Measurements from ENCODE around the gene FAM83B. TPM values are rescaled to one million over a fixed set of nuclear protein-coding genes. Genes with fewer than 3 reads are reported as not detected.
"Not testable (repeated sequence)": the region's sequence is repeated elsewhere in the genome, so short reads cannot be mapped to it uniquely, and the experiment has no call there.

FAM83B gene
- total RNA-seq, 2 donors from 2014 or later, result not detected

- no peak overlapping the region for H3K27ac Mint-ChIP-seq
- peaks cover 5 to 11% of the 10 kb centered on the region in 2 donors for H3K9me3 Mint-ChIP-seq
- no peak for ATAC-seq
- DNase-seq (ENCODE audit: low spot score in 2 of 2), result no peak
- no peaks in the 10 kb centered on the region for H3K36me3 Mint-ChIP-seq
Measured at GRCh38 chr6:54910431-54910884, 63.9 kb downstream of the FAM83B start.

- Mint-ChIP-seq H3K36me3 (no peaks in the 10 kb centered on the region), H3K9me3 (peaks cover 5 to 13% of the 10 kb centered on the region in 2 donors), H3K27ac (no peak overlapping the region)
- ATAC-seq (no peak), DNase-seq (ENCODE audit: low spot score in 2 of 2) (no peak)
Measured at GRCh38 chr6:54910921-54911320, 64.3 kb downstream of the FAM83B start.

- Mint-ChIP-seq H3K27ac (no peak overlapping the region), H3K9me3 (peaks cover 5 to 15% of the 10 kb centered on the region in 2 donors), H3K36me3 (no peaks in the 10 kb centered on the region)
- DNase-seq (ENCODE audit: low spot score in 2 of 2) (no peak), ATAC-seq (no peak)
Measured at GRCh38 chr6:54913211-54913610, 66.6 kb downstream of the FAM83B start.

GRCh38 chr6:54916858-54917257 is 70.3 kb downstream of the FAM83B start:
- Mint-ChIP-seq H3K9me3 (peaks cover 0 to 11% of the 10 kb centered on the region in 2 donors), H3K27ac (no peak overlapping the region), H3K36me3 (no peaks in the 10 kb centered on the region)
- ATAC-seq (no peak), DNase-seq (ENCODE audit: low spot score in 2 of 2) (no peak)

GRCh38 chr6:54920628-54921027 is 74.1 kb downstream of the FAM83B start:
- peaks cover 0 to 4% of the 10 kb centered on the region in 2 donors for H3K9me3 Mint-ChIP-seq
- DNase-seq (ENCODE audit: low spot score in 2 of 2) (no peak), ATAC-seq (no peak)
- H3K36me3 Mint-ChIP-seq, result no peaks in the 10 kb centered on the region
- H3K27ac Mint-ChIP-seq, result no peak overlapping the region

- no peak overlapping the region for H3K27ac Mint-ChIP-seq
- no peak for DNase-seq (ENCODE audit: low spot score in 2 of 2)
- no peaks in the 10 kb centered on the region for H3K36me3 Mint-ChIP-seq
- no peaks in the 10 kb centered on the region for H3K9me3 Mint-ChIP-seq
- ATAC-seq, result no peak
Measured at GRCh38 chr6:54921891-54922290, 75.3 kb downstream of the FAM83B start.

GRCh38 chr6:54929245-54929909 is 82.8 kb downstream of the FAM83B start:
- no peak overlapping the region for H3K27ac Mint-ChIP-seq
- peaks cover 18 to 21% of the 10 kb centered on the region in 2 donors for H3K9me3 Mint-ChIP-seq
- no peak for ATAC-seq

GRCh38 chr6:54932622-54933021 is 86.1 kb downstream of the FAM83B start:
- ATAC-seq, result no peak
- Mint-ChIP-seq H3K36me3 (peaks cover 7 to 15% of the 10 kb centered on the region in 2 donors), H3K9me3 (peaks cover 18 to 21% of the 10 kb centered on the region in 2 donors), H3K27ac (no peak overlapping the region)
- no peak for DNase-seq (ENCODE audit: low spot score in 2 of 2)

More at GRCh38 chr6:54929245-54929909, 82.8 kb downstream of the FAM83B start:
- H3K36me3 Mint-ChIP-seq, result peaks cover 7 to 15% of the 10 kb centered on the region in 2 donors
- no peak for DNase-seq (ENCODE audit: low spot score in 2 of 2)

- DNase-seq (ENCODE audit: low spot score in 2 of 2) (no peak), ATAC-seq (no peak)
- no peak overlapping the region for H3K27ac Mint-ChIP-seq
- peaks cover 7 to 15% of the 10 kb centered on the region in 2 donors for H3K36me3 Mint-ChIP-seq
- peaks cover 23 to 25% of the 10 kb centered on the region in 2 donors for H3K9me3 Mint-ChIP-seq
Measured at GRCh38 chr6:54935739-54936138, 89.2 kb downstream of the FAM83B start.

GRCh38 chr6:54937371-54937770 is 90.8 kb downstream of the FAM83B start:
- ATAC-seq (no peak), DNase-seq (ENCODE audit: low spot score in 2 of 2) (no peak)
- Mint-ChIP-seq H3K9me3 (peaks cover 14 to 23% of the 10 kb centered on the region in 2 donors), H3K27ac (no peak overlapping the region), H3K36me3 (peaks cover 7 to 15% of the 10 kb centered on the region in 2 donors)

- ATAC-seq (no peak), DNase-seq (ENCODE audit: low spot score in 2 of 2) (no peak)
- no peak overlapping the region for H3K27ac Mint-ChIP-seq
- H3K36me3 Mint-ChIP-seq, result no peaks in the 10 kb centered on the region
- peaks cover 4 to 6% of the 10 kb centered on the region in 2 donors for H3K9me3 Mint-ChIP-seq
Measured at GRCh38 chr6:54957698-54958097, 111.1 kb downstream of the FAM83B start.

- ATAC-seq, result no peak
- DNase-seq (ENCODE audit: low spot score in 2 of 2), result no peak
- peaks cover 3 to 4% of the 10 kb centered on the region in 2 donors for H3K9me3 Mint-ChIP-seq
- no peaks in the 10 kb centered on the region for H3K36me3 Mint-ChIP-seq
- no peak overlapping the region for H3K27ac Mint-ChIP-seq
Measured at GRCh38 chr6:54958446-54958845, 111.9 kb downstream of the FAM83B start.

- Mint-ChIP-seq H3K36me3 (no peaks in the 10 kb centered on the region), H3K9me3 (peaks cover 3 to 4% of the 10 kb centered on the region in 2 donors), H3K27ac (no peak overlapping the region)
- DNase-seq (ENCODE audit: low spot score in 2 of 2) (no peak), ATAC-seq (no peak)
Measured at GRCh38 chr6:54959820-54960219, 113.2 kb downstream of the FAM83B start.

- DNase-seq (ENCODE audit: low spot score in 2 of 2); H3K9me3 Mint-ChIP-seq; ATAC-seq; H3K36me3 Mint-ChIP-seq; H3K27ac Mint-ChIP-seq: not testable (repeated sequence)
Measured at GRCh38 chr6:54961372-54961771, 114.8 kb downstream of the FAM83B start.

GRCh38 chr6:54970337-54970736 is 123.8 kb downstream of the FAM83B start:
- Mint-ChIP-seq H3K9me3 (peaks cover 6 to 9% of the 10 kb centered on the region in 2 donors), H3K36me3 (no peaks in the 10 kb centered on the region), H3K27ac (no peak overlapping the region)
- no peak for DNase-seq (ENCODE audit: low spot score in 2 of 2)
- ATAC-seq, result no peak

- no peak for DNase-seq (ENCODE audit: low spot score in 2 of 2)
- no peaks in the 10 kb centered on the region for H3K36me3 Mint-ChIP-seq
- ATAC-seq, result no peak
- no peak overlapping the region for H3K27ac Mint-ChIP-seq
- peaks cover 6 to 9% of the 10 kb centered on the region in 2 donors for H3K9me3 Mint-ChIP-seq
Measured at GRCh38 chr6:54971825-54972224, 125.3 kb downstream of the FAM83B start.

- not testable (repeated sequence) for H3K27ac Mint-ChIP-seq; ATAC-seq; DNase-seq (ENCODE audit: low spot score in 2 of 2); H3K36me3 Mint-ChIP-seq
- peaks cover 14 to 20% of the 10 kb centered on the region in 2 donors for H3K9me3 Mint-ChIP-seq
Measured at GRCh38 chr6:54979161-54979560, 132.6 kb downstream of the FAM83B start.
